ENCODE measurements around the gene ISLR.
"Not testable (repeated sequence)": the region's sequence is repeated elsewhere in the genome, so short reads cannot be mapped to it uniquely, and the experiment has no call there.

Gene ISLR

DNA sequence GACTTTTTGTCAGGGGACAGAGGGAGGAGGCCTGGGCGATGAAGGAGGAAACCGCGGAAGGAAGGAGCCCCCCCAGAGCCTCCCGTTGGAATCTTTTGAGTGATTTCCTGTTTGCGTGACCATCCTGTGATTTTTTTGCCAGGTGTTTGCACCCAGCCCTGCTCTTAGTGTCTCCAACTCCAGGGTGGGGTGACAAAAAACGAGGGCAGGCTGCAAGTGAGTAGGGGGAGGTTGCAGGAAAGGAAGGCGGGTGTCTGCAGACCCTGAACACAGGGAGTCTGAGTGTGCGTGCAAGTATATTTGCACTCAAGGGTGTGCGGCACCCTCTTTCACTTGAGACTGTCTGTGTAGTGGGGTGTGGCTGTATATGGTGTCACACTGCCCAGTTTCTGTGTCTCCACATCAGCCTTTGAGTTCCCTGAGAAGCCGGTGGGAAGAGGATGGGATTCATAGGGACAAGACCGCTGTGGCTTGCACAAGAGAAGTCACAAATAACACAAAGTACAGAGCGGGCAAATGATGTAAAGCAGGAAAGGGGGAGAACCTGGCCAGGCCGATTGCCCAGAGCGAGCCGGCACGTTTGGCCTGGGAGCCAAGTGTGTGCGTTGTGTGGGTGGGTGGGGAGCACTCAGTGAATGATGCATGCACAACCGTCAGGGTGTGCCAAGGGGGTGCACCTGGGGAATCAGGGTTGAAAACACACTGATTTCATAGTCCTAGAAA is 36.5 kb upstream of the ISLR start:
- DNase-seq, result no peak

DNA sequence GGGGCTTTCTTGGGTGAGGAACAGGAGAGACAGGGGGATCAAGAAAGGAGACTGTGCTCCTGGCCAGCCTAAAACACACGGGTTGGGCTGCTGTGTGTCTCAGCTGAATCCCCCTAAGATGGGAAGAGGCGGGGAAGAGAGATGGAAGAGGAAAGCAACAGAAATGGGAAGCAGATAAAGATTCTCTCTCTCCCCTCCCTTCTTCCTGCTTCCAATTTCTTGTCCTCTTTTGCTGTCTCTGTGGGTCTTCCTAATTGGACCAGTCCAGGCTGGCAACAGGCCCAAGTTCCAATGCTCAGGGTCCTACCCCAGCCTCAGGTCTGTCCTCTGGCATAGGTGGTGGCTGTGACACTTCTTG is 36.0 kb upstream of the ISLR start:
- DNase-seq, result no peak

DNA sequence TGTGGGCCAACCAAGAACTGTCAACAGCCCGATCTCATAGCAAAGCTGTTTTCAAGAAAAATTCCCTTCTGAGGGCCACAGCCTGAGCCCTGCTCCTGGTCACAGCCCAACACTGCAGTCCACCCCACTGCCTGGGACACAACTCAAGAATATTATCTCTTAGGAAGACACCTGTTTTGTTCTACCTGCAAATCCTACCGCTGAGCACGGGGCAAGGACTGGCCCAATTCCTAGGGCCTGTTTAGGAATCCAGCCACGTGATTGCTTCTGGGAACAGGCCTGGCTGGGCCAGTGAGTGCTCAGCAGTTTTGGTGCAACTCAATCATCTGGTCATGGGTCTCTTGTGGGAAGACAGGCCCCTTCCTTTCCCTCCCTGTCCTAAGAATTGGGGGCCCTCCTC is 34.9 kb upstream of the ISLR start:
- no peak for DNase-seq

DNA sequence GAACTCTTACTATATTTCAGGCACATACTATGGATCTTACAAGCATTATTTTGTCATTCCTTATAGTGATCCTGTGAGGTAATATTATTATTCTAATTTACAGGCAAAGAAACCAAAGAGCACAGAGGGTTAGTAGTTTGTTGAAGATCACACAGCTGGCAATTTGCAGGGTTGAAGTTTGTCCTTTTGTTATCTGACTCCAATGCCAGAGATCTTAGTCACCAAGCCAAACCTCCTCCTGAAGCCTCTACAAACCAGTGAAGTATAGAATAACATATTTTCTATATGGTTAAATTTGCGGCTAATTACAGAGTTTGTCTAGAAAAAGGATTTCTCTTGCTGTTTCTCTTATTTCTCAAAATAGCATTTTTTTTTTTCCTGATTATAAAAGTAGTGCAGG is 31.9 kb upstream of the ISLR start:
- no peak for DNase-seq

DNA sequence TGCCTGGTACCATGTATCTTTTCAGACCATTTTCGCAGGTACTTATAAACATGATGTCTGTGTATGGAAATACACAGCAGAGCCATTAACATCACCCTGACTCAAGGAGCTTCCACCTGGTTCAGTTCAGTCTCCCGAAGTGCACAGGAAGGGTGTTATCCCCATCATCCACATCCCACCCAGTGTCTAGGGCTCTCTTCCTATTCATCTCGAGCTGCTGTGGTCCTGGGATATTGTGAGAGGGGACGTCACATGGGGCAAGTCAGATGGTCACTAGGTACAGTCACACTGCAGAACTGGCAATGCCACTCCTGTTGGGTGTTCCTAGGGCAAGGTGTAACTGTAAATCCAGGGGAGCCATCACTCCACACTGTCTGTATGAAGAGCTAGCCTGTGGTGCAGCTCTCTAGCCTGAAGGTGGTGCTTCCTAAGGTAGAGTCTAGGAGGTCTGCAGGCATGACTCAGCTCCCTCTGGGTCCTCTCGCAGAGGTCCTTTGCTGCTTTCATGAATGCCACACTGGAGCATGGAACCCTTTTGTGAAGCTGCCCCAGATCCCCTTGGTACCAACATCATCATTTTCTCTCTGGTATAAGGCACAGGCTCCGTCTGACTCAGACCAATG is 29.2 kb upstream of the ISLR start:
- no peak for DNase-seq

DNA sequence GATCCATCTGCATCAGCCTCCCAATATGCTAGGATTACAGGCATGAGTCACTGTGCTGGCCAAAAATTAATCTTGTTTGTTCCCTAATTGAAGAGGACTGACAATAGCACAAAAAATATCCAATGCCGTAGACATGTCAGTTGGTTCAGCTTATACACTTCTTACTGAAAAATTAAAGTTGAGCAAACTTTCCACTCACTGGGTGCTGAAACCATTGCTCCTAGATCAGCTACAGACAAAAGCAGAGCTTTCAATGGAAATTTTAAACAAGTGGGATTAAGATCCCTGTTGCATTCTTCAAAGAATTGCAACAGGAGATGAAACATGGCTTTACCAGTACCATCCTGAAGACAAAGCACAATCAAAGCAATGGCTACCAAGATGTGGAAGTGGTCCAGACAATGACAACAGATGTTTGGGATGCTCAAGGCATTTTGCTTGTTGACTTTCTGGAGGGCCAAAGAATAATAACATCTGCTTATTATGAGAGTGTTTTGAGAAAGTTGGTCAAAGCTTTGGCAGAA is 27.2 kb upstream of the ISLR start:
- no peak for DNase-seq

DNA sequence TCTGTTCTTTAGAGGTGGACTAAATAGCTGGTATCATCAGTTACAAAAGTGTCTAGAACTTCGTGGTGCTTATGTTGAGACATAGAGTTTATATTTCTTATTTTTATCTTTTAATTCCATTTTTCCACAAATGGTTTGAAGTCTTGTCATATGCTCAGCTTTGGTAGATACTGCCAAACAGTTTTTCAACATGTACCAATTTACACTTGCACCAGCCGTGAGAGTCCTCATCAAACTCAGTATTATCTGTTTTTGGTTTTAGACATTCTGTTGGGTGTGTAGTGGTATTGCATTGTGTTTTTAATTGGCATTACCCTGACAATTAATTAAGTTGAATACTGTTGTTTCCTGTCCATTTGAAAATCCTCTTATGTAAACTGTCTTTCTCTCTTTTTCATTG is 26.5 kb upstream of the ISLR start:
- DNase-seq, result no peak

DNA sequence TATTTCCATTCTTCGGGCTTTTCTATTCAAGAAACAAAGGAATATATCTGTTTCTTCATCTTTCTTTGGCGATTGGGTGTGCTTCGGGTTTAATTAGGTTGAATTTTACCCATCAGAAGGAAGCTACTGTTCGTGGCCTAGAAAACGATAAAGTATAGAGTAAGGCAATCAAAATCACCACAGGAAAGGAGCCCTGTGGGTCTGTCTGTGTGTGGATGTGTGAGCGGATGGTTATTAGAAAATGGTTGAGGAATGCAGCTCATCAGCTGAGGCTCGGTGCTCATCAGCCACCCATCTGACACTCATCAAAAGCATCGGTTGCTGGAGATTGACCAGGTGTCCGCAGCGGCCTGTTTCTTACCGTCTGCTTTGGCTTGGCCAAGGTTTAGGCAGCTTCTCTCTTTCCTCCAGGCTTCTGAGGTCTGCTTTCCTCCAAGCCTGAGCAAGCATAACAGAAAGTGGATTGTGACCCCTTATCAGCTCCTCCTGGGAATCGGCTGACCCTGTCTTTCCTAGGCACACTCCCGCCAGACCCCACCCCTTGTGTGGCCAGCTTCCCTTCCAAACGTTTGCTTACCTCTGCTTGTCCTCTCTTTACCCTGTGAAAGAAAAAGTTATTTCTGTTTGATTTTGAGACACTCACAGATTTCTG is 17.6 kb upstream of the ISLR start:
- DNase-seq, result no peak

DNA sequence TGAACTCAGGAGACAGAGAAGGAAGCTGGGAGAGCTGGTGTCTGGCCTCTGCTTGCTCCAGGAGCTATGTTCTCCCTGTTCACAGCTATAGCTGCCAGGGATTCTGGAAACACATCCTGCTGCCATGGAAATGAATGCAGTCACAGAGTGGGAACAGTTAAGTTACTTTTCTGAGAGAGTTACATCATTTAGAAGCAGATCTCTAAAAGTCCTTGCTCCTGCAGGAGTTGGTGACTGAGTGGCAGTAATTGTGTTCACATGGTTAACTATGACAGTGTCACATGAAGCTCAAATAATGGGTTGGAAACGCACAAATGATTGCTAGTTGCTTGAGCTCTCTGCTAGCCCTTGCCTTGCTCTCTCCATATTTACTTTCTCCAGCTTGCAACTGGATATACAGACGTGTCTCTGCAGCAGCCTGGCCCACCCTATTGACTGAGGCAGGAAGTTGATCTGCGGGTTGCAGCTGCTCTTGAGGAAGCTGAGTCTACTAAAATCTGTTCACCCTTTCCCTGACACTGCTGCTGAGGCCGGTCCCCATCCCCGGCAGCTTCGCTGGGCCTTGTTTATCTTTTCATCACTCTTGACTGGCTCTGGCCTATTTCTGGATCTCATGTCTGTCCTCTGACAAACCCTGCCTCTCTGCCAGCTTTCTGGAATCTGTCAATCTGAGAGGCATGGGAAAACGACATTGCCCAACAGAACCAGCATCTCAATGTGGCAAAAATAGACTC is 16.7 kb upstream of the ISLR start:
- no peak for DNase-seq

DNA sequence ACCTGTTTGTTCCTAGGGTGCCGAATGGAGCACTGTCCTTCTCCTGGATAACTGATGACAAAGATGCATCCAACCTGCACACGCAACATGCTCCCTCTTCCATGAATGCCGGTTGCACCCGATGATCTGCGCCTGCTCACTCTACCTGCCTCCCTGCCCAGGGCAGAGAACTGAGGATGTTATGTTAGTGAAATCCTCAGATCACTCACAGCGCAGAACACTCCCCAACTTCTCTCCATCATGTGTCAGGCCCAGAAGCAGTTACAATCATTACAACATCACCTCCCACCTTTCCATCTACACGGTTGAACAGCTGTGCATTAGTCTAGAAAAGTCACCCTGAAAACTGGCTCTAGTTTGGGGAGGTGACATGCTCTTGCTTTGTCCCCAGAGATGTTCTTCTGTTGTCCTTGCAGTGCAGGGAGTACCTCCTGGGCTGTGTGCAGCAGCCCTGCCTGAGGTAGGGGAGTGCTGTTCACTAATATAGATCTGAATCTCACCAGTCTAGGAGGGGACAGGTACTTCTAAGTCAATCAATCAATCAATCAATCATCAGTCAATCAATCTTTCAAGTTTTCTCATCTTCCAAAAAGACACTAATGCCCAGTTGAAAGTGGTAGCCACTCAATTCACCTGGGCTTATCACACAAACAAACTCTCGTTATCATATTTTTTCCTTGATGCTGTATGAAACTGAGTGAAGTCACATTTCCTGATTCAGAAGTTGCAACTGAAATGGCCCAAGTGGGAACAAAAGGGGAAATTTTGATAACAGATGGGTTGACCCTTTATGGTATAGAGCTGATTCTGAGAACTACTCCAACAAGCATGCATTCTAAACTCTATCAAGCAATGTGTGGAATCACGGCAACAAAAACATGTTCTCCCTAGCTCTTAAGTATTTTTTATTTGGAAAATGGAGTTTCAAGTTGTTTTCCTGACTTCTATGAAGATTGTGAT is 15.4 kb upstream of the ISLR start:
- DNase-seq, result no peak

DNA sequence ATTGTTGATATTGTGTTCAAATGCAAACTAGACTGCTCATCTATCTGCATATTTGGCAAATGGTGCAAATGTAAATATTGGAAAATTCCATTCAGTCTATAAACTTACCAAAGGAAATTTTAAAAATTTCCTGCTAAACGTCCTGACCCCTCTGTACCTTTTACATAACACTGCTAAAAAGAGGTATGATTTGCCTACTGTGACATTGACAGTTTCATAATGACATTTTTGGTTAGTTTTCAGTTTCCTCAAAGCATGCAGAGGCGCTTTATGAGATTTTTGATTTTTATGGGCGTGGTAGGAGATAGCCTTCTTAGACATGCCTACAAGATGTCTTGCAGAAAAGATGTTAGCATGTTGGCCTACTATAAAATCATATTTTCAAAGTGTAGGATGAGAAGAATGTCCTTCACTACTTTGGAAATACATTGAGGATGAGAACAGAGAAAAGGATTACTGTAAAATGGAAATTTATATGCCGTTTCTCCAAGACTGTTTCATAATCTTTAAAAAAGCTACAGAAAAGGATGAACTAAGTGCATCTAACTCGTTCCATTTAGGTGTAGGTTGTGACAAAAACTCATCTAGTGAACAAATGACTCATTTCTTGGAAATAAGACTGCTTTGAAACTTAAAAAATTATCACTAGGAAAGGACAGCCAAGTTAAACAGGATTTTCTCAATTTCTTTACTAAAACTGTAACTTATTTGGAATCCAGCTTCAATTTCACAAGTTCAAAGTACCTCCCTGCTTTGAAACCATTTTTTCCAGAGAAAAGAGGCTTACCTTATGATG is 14.5 kb upstream of the ISLR start:
- DNase-seq, result no peak

DNA sequence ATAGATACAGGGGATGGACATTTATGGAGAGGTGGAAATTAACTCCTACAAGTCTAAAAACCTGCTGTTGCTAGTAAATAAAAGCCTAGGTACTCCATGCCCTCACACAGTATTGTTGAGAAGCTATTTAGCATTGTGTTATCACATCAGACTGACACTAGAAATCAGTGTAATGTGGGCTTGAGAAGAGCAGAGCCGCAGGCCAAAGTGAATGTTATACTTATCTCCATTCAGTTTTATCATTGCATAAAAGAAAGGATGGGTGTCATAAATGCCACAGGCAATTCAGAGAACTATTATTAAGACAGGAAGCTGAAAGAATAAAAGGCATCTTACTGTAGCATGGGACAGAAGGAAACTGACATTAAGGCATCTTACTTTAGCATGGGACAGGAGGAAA is 13.7 kb upstream of the ISLR start:
- DNase-seq, result no peak

DNA sequence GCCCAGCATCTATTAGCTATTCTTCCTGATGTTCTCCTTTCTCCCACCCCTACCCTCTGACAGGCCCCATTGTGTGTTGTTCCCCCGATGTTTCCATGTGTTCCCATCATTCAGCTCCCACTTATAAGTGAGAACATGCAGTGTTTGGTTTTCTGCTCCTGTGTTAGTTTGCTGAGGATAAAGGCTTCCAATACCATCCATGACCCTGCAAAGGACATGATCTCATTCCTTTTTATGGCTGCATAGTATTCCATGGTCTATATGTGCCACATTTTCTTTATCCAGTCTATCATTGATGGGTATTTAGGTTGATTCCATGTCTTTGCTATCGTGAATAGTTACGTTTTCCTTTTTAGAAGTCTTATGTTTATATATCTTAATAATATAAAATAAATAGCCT is 13.1 kb upstream of the ISLR start:
- DNase-seq, result not testable (repeated sequence)

DNA sequence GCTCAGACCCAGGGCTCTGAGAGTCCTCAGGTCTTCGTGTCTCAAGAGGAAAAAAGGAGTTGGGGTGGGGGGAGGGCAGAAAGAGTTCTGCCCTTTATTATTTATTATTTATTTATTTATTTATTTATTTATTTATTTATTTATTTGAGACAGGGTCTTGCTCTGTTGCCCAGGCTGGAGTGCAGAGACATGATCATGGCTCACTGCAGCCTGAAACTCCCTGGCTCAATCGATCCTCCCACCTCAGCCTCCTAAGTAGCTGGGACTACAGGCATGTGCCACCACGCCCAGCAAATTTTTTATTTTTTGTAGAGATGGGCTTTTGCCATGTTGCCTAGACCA is 11.3 kb upstream of the ISLR start:
- not testable (repeated sequence) for DNase-seq

DNA sequence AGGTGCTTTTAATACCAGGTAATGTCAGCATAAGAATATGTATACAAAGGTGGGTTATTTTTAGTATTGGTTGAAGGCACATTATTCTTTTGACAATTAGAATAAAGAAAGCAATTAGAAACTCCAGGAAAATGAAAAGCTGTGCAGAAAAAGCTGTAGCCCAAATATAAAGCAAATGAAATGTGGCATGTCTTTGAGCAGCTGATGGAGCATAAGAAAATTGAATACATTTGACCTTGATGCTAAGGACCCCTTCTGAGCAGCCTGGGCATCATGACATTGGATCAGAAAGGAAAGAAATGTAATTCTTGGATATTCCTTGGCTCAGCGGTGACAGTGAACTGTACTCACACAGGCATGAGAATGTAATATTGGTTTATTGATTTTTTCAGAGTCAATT is 8.0 kb upstream of the ISLR start:
- no peak for DNase-seq

DNA sequence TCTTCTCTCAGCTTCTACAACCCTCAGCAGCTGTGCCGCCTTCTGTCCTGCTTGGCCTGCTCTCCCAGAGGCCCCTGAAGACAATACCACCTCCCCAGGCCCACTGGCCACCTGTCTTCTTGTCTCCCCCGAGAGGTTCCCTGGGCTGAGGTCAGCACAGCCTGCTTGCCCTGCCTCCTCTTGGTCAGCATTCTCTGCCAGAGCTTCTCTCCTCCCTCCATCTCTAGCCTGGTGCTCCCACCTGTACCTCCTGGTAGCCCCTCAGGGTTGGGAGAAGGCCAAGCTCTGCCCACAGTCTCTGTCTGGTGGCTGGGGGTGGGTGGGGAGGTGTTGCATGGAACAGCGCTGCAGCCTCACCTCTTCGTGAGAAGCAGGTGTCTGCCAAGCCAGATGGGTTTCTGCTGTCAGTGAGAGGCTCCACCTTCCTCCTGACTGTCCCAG is 5.6 kb upstream of the ISLR start:
- DNase-seq, result no peak

DNA sequence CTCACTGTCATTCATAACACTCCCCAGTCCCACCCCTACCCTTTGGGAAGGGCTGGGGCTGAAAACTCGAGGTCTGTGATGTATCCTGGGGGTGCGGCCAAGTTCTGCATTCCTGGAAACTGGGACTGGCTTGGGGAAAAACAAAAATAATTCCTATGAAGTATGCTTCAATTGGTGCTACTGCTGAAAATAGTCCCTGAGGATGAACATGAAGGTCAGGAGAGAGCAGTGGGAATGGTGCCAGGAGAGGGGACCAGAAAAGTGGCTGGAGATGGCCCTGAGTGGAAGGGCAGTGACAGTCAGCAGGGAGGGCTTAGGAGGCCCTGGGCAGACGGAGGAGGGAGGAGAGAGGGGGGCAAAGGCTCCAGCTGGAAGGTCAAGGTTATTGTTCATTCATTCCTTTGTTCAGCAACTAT is 4.8 kb upstream of the ISLR start:
- DNase-seq, result no peak

DNA sequence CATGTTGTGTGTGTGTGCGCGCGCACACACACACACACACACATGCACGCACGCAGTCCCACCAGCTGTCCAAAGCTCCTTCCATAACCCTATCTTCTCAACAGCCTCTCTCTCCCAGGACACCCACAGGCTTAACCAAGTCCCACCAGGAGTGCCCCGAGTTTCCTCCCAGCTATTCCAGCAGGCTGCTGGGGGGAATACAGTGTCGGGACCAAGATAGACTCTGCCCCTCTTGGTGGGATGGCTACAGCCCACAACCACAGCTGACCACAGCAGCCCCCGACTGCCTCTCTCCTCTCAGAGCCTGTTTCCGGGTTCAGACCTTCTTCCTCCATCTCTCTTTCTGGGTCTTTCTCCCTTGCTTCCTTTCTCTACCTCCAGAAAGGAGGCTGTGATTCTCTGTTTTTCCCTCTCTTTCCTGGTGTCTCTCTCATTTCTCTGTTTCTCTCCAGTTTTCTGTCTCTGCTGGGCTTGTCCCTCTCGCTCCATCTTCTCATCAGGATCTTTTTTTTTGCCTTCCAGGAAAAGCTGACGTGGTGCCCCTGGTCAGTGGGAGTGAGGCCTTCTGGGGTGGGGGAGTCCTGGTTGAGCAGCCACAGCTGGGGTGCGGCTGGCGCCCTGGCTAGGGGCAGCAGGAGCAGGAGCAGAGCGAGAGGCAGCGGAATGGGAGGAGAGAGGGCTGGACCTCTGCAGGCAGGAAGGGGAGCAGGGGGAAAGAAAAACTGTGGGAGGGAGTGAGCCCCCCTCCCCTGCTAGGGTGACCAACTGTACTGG is 3.3 kb upstream of the ISLR start:
- no peak for DNase-seq

DNA sequence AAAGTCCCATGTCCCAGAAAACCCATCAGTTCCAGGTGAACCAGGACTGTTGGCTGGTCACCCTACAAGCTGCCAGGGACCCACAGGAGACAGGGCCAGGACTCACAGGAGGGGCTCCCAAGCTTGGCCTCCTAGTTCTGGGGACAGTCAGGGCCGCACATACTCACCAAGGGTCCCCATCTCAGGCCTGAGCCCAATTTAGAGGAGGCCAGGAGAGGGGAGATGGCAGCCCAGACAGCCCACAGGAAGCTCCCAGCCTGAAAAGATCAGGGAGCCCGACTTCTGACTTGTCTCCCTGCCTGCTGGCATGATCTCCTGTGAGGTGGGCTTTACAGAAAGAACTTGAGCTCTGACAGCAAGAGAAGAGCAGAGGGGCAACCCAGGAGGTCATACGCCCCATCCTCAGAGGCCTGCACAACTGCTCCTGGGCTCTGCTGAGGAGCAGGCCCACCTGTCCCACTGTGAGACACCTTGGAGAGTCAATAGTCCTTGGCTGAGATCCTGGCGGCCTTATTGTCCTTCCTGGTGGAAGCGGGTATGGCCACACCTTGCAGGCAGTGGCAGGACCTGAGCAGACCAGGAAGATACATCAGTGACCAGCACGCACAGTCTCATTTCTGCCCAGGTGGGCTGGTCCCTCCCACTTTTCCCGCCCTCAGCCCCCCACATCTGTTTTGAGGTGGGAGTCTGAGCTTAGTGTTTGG is 2.5 kb upstream of the ISLR start:
- DNase-seq, result no peak

DNA sequence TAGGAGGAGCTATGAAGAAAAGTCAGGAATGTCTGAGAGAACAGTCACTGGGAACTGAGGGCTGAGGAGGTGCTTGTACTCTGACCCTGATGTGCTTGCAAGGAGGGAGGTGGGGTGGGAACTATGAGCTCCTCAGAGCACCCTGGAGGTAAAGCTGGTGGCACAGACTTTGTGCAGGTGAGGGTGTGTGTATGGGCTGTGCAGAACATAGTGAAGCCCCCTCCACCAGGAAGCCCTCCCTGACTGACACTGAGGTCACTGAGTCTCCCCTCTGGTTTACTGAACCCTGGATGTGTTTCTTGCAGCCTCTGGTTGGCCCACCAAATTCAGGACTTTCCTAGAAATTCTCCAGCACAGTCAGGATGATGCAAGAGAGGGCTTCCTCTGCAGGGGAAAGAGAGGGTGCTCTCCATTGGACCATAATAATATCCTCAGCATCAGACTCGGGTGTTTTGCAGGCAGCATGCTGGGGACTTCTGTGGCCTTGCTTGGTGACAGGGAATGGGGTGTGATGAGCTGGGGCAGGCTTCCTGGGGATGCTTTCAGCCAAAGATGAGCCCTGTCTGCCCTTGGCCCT is 1.5 kb upstream of the ISLR start:
- no peak for DNase-seq

Data from activated CD4-positive, alpha-beta T cell treated with anti-CD3 and anti-CD28 coated beads, Interleukin-2, amount 50 U/mL, for 48 hours (primary cell).